Measurements from ENCODE around the gene SMTNL1. TPM values are rescaled to one million over a fixed set of nuclear protein-coding genes. Genes with fewer than 3 reads are reported as not detected.
A peak's percentile ranks its signal among the peaks of the same experiment; 100 is the strongest.
"Not testable (repeated sequence)": the region's sequence is repeated elsewhere in the genome, so short reads cannot be mapped to it uniquely, and the experiment has no call there.

The SMTNL1 gene
- total RNA-seq, 1 donor from 2014 or later = not detected

DNA sequence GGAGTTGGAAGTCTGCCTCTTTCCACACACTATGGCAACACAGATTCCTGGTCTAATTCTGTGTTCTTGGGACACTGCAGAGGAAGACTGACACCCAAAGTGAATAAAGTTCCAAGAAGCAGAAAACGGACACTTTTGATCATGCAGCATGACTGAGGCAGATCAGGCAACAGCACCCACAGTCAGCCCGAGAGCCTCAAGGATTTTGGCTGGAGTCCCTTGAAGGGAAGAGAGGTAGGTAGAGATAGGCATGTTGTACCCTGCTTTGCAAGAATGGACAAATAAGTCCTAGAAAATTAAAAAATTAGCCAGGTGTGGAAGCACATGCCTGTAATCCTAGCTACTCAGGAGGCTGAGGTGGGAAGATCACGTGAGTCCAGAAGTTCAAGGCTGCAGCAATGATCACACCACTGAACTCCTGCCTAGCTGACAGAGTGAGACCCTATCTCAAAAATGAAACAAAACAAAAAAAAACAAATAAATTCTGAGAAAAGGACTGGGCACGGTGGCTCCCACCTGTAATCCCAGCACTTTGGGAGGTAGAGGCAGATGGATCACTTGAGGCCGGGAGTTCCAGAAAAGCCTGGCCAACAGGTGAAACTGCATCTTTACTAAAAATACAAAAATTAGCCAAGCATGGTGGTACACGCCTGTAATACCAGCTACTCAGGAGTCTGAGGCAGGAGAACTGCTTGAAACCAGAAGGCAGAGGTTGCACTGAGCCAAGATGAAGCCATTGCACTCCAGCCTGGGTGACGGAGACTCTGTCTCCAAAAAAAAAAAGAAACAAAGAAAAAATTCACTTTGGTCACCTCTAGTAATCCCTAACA is 28.8 kb upstream of the SMTNL1 start:
- DNase-seq (ENCODE audit: low spot score) (no peak), ATAC-seq (peak; percentile 56)

DNA sequence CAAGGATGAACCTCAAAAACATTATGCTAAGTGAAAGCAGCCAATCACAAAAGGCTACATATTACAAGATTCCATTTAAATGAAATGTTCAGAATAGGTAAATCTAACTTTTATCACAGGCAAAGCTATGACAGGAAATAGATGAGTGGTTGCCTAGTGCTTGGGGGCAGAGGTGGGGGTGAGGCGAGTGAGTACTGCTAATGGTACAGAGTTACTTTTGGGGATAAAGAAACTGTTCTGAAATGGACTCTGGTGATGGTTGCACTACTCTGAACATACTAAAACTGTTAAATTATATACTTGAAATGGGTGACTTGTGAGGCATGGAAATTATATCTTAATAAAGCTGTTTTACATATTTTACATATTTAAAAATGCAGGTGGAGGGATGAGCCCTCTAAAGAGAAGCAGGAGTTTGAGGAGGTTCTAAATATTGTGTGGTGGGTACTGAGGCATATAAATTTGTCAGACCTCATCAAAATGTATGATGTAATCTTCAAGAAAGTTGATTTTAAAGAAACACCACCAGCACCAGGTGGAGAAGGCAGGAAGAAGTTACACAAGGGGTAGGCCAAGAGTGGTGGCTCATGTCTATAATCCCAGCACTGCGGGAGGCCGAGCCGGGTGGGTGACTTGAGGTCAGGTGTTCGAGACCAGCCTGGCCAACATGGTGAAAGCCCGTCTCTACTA is 25.5 kb upstream of the SMTNL1 start:
- ATAC-seq (no peak), DNase-seq (ENCODE audit: low spot score) (no peak)

DNA sequence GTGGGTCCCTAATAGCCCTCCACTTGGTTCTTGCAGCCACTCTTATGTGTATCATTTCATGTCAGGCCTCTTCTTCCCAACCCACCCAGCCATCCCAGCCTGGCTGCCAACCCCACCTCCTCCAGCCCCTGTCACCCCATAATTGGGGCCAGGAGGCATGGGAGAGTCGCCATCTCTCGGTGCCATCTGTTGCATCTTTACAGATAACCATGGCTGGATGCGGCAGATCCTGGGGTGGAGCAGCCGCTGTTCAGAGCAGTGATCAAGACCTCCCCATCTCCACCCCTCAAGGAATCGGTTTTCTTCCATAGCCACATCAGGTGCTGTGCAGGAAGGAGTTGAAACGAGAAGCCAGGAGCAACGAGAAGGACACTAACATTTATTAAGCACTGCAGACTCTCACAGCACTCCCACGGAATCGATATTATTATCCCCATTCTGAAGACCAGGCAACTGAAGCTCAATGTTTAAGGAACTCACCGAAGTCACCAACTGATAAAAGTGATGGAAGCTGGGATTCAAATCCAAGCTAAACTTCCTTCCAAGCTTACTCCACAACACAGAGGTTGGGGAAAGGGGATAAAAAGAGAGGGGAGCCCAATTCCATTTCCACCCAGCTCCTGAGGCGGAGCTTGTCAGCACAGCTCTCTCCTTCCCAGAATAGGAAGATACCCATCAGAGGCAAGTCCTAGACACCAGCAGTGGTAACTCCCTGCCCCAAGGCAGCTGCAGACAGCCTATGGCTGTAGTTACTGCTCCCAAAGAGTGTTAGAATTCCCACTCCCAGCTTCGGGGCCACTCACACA is 24.5 kb upstream of the SMTNL1 start:
- no peak for ATAC-seq

DNA sequence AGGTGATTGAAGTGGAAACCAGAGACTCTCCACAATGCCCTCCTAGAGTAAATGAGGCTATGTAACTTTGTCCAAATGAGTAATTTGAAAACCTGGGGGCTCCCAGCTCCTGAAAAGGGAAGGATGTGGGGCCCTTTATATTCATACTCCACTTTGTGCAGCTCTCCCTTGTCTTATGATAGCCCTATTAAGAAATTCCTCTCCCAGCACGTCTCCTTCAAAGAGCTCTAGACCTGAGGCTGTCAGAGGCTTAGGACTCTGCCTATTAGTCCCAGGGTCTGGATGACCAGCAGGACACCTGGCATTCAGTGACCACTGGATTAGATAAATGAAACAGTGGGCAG is 24.0 kb upstream of the SMTNL1 start:
- DNase-seq (ENCODE audit: low spot score) = no peak
- no peak for ATAC-seq

More for the DNA sequence above, 24.5 kb upstream of the SMTNL1 start:
- DNase-seq (ENCODE audit: low spot score) = no peak

DNA sequence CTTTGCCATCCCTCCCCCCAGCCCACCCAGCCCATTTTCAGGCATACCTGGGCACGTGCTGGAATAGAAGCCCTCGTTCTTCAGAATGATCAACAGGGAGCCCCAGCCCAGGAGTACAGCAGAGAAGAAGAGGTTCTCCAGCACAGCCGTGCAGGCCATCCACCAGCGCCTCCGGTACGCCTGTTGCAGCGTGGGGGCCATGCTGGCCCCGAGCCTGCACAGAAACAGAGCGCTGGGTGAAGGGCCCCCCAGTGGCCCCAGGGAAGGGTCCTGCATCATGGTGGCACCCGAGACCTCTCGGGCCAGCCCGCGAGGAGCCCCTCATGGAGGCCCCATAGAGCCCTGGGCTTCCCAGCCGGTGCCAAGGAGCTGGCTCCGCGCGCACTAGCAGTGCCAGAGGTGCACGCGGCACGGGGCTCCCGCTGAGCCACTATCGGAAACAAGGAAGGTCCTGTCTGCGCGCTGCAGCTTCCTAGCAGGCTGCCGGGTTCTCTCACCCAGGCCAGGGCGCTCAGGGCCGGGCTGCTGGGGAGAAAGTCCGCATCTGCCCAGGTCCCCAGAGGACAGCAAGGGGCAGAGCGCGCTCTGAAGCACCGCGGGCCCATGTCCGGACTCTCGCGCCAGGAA is 23.4 kb upstream of the SMTNL1 start:
- peak; percentile 59 for DNase-seq (ENCODE audit: low spot score)
- ATAC-seq = peak; percentile 50

DNA sequence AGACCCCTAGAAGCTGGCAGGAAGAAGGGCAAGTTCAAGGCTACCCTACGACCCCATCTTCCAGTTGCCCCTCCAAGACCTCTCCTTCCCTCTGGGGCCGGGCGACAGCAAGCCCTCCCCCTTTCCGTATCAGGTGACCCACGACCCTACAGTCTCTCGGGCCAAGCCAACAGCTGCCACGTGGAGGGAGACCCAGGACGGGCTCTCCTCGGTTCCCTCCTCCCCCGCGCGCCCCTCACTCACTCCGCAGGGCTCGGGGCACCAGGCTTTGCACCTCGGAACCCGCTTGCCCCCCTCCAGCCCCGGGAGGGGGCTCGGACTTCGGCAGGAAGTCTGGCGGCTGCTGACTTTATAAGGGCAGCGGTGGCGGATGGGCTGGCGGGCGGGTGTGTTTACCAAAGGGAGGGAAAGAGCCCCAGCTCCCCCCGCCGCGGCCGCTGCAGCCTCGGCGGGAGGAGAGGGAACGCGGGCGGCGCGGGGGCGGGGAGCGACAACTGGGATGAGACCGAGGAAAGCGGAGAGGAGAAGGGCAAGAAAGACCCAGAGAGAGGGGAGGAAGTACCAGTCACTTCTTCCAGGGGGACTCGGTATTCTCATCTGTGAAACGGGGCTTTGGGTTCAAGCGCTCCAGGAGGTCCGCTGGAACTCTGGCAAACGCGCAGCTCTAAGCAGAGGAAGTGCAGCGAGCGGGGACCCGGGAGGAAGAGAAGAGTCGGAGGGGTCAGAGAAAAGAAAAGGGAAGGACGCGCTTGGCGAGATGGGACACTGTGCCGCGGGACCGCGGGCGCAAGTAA is 22.7 kb upstream of the SMTNL1 start:
- peak; percentile 86 for ATAC-seq
- DNase-seq (ENCODE audit: low spot score) = peak; percentile 88

DNA sequence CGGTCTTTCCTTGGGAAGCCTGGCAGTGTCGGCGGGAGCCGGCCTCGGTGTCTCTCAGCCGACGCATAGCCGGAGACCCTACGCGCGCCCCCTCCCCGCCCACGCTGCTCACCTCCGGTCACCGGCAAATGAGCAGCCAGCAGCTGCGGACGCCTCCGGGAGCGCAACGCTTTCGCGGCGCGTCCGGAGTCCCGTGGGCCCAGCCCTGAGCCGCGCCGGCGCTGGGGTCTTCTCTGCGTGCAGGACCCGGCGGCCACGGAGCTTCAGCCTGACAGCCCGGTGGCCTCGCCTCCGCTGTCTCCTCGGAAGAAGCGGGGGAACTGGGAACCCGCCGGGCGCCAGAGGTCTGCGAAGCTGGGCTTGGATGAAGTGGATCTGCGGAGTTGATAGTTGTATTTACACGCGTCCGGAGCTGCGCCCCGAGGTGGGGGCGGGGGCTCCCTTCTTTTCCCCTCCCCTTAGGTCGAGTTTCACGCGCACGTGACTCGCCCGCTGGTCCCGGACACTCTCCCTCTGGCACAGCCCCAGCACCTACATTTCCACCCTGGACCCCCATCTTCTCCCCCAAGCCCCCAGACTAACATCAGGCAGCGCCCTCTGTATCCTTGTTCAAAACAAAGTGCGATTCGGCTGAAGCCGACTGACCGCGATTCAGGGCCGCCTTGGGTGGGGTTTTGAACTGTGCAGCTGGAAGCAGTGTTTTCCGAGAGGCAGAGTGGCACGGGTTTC is 21.9 kb upstream of the SMTNL1 start, which contains the start of gene SLC43A1:
SLC43A1 (minus strand) TSS at position 371 of the 729 bp plus-strand sequence. CDS start 1,591 bp downstream, outside the sequence.
- ATAC-seq (peak; percentile 82), DNase-seq (ENCODE audit: low spot score) (peak; percentile 87)

DNA sequence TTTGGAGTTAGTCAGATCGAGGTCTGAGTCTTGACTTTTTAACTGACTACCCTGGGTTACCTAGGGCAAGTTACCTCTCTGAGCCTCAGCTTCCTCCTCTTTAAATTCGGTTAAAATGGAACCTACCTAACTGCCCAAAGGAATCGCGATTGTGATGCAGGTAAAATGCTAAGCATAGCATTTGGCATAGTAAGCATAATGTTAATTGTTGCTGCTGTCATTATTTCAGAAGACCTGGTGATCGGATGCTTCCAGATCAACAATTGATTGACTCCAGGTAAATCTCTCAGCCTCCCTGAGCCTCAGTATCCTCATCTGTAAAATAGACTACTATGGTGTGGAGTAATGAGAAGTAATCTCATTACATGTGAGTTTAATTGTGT is 21.3 kb upstream of the SMTNL1 start:
- no peak for DNase-seq (ENCODE audit: low spot score)
- ATAC-seq = no peak

DNA sequence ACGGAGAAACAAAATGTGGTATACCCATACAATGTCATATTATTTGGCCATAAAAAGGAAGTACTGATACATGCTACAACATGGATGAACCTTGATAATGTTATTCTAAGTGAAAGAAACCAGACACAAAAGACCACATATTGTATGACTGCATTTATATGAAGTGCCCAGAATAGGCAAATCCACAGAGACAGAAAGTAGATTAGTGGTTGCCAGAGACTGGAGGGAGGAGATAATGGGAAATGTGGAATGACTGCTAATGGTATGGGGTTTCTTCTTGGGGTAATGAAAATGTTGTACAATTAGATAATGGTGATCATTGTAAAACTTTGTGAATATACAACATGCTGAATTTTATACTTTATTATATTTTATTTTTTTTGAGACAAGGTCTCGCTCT is 16.3 kb upstream of the SMTNL1 start:
- ATAC-seq = no peak
- no peak for DNase-seq (ENCODE audit: low spot score)

DNA sequence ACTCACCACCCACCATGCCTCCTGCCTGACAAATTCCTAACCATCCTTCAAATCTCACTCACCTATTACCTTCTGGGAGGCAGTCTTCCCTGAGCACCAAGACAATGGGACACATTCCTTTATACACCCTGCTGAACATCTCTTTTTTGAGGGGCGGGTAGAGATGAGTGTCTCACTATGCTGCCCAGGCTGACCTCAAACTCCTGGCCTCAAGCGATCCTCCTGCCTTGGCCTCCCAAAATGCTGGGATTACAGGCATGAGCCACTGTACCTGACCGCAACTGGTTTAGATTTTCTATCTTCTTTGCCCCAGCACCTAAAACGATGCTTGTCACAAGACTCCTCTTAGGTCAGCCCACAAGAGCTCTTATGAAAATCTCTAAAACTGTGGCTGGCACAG is 14.0 kb upstream of the SMTNL1 start:
- ATAC-seq (no peak), DNase-seq (ENCODE audit: low spot score) (no peak)

DNA sequence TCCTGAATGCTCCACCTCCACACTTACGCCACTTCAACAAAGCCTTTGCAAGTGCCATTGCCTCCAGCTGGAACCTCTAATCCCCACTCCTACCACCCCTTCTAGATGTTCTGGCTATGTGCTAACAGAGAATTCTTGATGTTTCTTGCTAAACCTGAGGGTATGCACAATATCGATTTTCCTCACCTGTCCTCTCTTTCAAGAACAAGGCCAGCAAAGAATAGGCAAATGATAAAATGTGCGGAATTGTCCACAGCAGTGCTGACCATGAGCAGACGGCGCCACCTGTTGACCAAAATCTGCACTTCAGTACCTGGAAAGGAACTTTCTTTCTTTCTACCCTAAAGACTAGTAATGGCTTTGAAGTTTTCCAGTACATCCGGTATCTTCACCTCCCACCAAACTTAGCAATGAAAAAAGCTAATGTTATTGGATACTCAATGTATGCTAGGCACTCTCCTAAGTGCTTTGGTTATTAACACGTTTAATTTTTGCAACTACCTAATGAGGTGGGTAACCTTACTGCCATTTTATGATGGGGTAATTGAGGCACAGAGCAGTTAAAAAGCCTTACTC is 10.3 kb upstream of the SMTNL1 start:
- DNase-seq (ENCODE audit: low spot score) (peak; percentile 72), ATAC-seq (peak; percentile 58)

DNA sequence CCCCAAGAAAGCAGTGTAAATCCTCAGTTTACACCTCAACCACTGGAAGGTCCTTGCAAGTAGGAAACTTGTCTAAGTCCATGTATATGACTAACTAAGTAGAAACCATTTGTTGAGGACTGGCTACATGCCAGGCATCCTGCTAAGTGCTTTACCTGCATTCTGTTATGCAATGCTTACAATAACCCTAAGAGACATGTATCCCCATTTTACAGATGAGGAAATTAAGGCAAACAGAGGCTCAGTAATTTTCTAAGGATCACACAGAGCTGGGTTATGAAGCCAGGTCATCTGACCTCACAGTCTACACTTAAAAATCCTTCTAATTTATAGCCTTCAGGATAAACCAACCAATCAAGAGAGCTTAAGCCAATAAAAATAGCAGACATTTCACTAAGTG is 8.4 kb upstream of the SMTNL1 start:
- ATAC-seq (no peak), DNase-seq (ENCODE audit: low spot score) (no peak)

DNA sequence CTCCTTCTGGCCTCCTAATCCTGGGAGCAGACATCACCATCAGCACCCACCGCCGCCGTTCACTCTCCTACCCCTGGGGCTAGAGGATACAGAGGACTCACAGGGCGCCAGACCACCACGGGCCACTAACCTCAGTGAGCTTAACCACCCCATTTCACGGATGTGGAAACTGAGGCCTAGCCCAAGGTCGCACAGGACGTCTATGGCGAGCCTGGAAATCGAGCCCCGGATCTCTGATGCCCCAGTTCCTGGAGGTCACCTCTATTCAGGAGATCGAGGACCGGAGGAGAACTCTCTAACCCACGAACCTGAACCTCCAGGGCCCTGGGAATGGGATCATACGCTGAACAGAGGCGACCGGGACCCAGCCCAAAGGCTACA is 7.2 kb upstream of the SMTNL1 start:
- DNase-seq (ENCODE audit: low spot score) = peak; percentile 49
- ATAC-seq = peak; percentile 5

DNA sequence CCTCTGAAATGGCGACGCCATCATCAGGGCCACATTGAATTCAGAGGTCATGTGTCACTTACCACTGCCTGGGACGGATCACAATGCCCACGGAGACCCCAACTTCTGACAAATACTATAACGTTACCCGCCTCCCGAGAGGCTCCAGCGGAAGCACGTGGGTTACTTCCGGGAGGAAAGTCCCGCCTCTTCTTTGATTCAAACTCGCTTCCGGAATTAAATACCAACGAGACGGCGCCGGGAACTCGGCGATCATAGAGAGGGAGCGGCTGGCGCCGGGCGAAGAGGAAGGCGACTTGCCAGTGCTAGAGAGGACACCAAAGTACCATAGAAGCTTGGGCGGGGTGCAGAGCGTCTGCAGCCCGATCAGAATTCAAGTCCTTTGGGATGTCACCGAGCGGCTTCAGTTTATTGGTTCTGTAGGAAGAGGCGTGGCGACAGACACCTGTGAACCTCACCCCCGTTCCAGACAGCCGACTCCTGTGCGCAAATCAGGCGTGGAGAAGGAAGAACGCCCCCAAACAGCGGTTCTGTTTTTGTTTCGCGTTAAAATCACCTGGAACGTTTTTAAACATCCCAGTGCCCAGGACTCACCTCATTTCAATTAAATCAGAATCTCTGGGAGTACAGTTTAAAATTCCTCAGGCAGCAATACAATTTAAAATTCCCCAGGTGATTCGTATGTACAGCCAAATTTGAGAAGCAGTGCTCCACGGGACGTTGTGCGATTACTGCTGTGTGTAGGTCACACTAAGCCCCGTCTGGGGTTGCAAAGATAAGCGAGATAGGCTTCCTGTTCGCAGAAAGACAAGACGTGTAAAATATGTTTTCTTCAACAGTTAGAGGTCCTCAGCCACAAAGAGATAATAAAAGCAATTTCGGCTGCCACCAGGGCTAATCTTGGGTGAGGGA is 6.5 kb upstream of the SMTNL1 start, which contains the start of gene TIMM10:
TIMM10 (minus strand) TSS at position 159 of the 912 bp plus-strand sequence. CDS start 565 bp downstream, outside the sequence.
- ATAC-seq (peak; percentile 94), DNase-seq (ENCODE audit: low spot score) (peak; percentile 98)

DNA sequence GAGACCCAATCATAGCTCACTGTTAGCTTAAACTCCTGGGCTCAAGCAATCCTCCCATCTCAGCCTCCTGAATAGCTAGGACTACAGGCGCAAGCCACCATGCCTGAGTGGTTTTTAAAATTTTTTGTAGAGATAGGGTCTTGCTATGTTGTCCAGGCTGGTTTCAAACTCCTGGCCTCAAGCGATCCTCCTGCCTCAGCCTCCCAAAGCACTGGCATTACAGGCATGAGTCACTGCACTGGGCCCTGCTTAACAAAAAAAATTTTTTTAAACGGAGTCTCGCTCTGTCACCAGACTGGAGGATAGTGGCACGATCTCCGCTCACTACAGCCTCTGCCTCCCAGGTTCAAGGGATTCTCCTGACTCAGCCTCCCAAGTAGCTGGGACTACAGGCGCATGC is 2.9 kb upstream of the SMTNL1 start:
- not testable (repeated sequence) for ATAC-seq; DNase-seq (ENCODE audit: low spot score)

DNA sequence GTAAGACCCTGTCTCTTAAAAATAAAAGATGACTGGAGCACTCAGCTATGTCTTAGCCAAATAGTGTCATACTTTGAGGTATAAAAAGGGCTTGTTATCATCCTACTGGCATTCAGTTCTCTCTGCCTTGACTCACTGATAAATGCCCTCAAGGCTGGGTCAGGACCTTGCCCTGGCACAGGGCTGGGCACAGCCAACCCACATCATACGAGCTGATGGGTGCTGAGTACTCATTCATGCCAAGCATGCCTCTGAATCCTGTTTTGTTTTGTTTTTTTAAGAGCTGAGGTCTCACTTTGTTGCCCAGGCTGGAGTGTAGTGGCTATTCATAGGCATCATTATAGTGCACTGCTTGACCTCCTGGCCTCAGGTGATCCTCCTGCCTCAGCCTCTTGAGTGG is 1.9 kb downstream of the SMTNL1 start:
- ATAC-seq = no peak
- no peak for DNase-seq (ENCODE audit: low spot score)

DNA sequence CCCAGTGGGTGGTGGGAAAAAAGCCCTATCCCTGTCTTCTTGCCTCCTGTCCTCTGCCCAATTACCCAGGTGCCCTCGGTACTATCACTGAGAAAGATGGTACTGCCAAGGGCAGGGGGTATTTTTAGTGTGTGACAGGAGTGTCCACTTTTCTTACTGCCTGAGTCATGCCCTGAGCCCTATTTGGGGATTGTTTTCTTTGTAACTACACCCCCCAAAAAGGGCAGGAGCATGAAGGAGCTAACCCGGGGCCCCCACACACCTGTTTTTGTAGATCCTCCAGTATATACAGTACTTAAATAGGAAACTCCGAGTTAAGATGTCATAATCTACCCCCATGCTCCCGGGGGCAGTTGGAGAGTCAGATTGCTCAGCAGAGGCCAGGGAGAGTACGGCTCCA is 3.8 kb downstream of the SMTNL1 start:
- DNase-seq (ENCODE audit: low spot score) (no peak), ATAC-seq (no peak)

DNA sequence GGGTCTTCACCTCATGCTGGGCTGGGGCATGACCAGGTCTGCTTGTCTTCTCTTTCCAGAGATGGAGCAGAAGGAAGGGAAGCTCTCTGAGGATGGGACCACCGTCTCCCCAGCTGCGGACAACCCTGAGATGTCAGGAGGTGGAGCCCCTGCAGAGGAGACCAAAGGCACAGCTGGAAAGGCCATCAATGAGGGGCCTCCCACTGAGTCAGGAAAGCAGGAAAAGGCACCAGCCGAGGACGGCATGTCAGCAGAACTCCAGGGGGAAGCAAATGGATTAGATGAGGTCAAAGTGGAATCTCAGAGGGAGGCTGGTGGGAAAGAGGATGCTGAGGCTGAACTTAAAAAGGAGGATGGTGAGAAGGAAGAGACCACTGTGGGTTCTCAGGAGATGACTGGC is 5.2 kb downstream of the SMTNL1 start:
- ATAC-seq (no peak), DNase-seq (ENCODE audit: low spot score) (no peak)
